Measurements from ENCODE around the gene PPARG.

- TF ChIP-seq CTCF (IDR thresholded peaks at IDR 0.05; ENCODE audit: low read depth, low read length) (no peak), POLR2A (IDR thresholded peaks at IDR 0.05; ENCODE audit: extremely low read depth, insufficient read length) (no peak)
Observed at GRCh38 chr3:12371525-12372140, 82.8 kb downstream of the PPARG start.
